IMR-90 (cell line): Measurements from ENCODE around the gene MPC2. TPM values are rescaled to one million over a fixed set of nuclear protein-coding genes. Genes with fewer than 3 reads are reported as not detected.

Source experiments
- ATAC-seq: fragments of 200-7000 bp; cut with Tn5 transposase; 2 replicates; pipeline ENCODE4 v1.9.1; 2020; ENCODE audit warnings: low read depth, mild to moderate bottlenecking, moderate library complexity
- BruUV-seq: library from RNA; stranded (reverse); fragments of 400-500 nt; replicated peaks from 2 replicates; lab custom pipeline; 2021; lab: Mats Ljungman, UMichigan
- CTCF ChIA-PET: fragments of 300-600 bp; formaldehyde crosslinking; extraction: SDS; loops from one replicate; lab custom pipeline; 2021; ENCODE audit warnings: antibody characterized with exemption; lab: Yijun Ruan, JAX
- POLR2A ChIA-PET: fragments of 300-600 bp; sonication (Branson Sonifier 250); formaldehyde crosslinking; loops from one replicate; lab custom pipeline; 2022; ENCODE audit warnings: antibody characterized with exemption; ENCODE audit not compliant: unreplicated experiment; lab: Charles Lee
- DNase-seq: peaks from one replicate; pipeline ENCODE4 v3.0.0; 2013
- H2AFZ ChIP-seq: replicated peaks from 2 replicates; pipeline ENCODE3; 2013; ENCODE audit warnings: low read length, mild to moderate bottlenecking; ENCODE audit not compliant: poor library complexity
- H2AK5ac ChIP-seq: 2 replicates; pipeline ENCODE4 v1.6.1; 2013; ENCODE audit warnings: low read depth, low read length, inconsistent platforms
- H2AK9ac ChIP-seq: replicated peaks from 2 replicates; pipeline ENCODE3; 2013; ENCODE audit warnings: mild to moderate bottlenecking, low read depth, low read length, moderate library complexity; ENCODE audit not compliant: poor library complexity
- H2BK120ac ChIP-seq: 2 replicates; pipeline ENCODE4 v1.6.1; 2013; ENCODE audit warnings: low read depth, low read length, inconsistent platforms
- H2BK15ac ChIP-seq: 3 replicates; pipeline ENCODE4 v1.6.1; 2013; ENCODE audit warnings: low read depth, low read length, inconsistent platforms
- H2BK20ac ChIP-seq: 2 replicates; pipeline ENCODE4 v1.6.1; 2013; ENCODE audit warnings: low read depth, mild to moderate bottlenecking, inconsistent platforms, low read length, moderate library complexity
- H2BK5ac ChIP-seq: 2 replicates; pipeline ENCODE4 v1.6.1; 2013; ENCODE audit warnings: mild to moderate bottlenecking, low read depth, low read length, inconsistent platforms; ENCODE audit not compliant: poor library complexity, severe bottlenecking
- H3K14ac ChIP-seq: replicated peaks from 2 replicates; pipeline ENCODE4 v1.6.1; 2013; ENCODE audit warnings: low read depth, low read length, inconsistent platforms
- H3K18ac ChIP-seq: 2 replicates; pipeline ENCODE4 v1.6.1; 2013; ENCODE audit warnings: low read depth, low read length, control low read depth
- H3K23ac ChIP-seq: 2 replicates; pipeline ENCODE4 v1.6.1; 2013; ENCODE audit warnings: low read depth, low read length, inconsistent platforms
- H3K27ac ChIP-seq: 2 replicates; pipeline ENCODE4 v1.5.1; 2013; ENCODE audit warnings: mild to moderate bottlenecking, control low read depth, low read length; ENCODE audit not compliant: insufficient read depth
- H3K27me3 ChIP-seq: 2 replicates; pipeline ENCODE4 v1.6.1; 2013; ENCODE audit warnings: low read length; ENCODE audit not compliant: control insufficient read depth, insufficient read depth
- H3K36me3 ChIP-seq: 2 replicates; pipeline ENCODE4 v1.6.1; 2013; ENCODE audit warnings: low read length, mixed read lengths; ENCODE audit not compliant: control insufficient read depth, insufficient read depth
- H3K4ac ChIP-seq: 2 replicates; pipeline ENCODE4 v1.6.1; 2013; ENCODE audit warnings: low read depth, low read length, inconsistent platforms
- H3K4me1 ChIP-seq: 2 replicates; pipeline ENCODE4 v1.6.1; 2013; ENCODE audit warnings: low read length, mixed read lengths; ENCODE audit not compliant: control insufficient read depth, insufficient read depth
- H3K4me2 ChIP-seq: 2 replicates; pipeline ENCODE4 v1.6.1; 2013; ENCODE audit warnings: low read depth, mild to moderate bottlenecking, control low read depth, low read length, moderate library complexity
- H3K4me3 ChIP-seq: 2 replicates; pipeline ENCODE4 v1.5.1; 2013; ENCODE audit warnings: low read depth, mild to moderate bottlenecking, control low read depth, low read length, moderate library complexity; ENCODE audit not compliant: insufficient read depth
- H3K56ac ChIP-seq: 2 replicates; pipeline ENCODE4 v1.6.1; 2013; ENCODE audit warnings: low read length, inconsistent platforms; ENCODE audit not compliant: insufficient read depth; ENCODE audit errors: extremely low read depth
- H3K79me1 ChIP-seq, 2 experiments: 2 replicates each; pipeline ENCODE4 v1.6.1; 2013; ENCODE audit warnings: low read length in 2 of 2, inconsistent platforms in 1 of 2, low read depth in 1 of 2
- H3K9ac ChIP-seq: 2 replicates; pipeline ENCODE4 v1.6.1; 2013; ENCODE audit warnings: low read depth, low read length, control low read depth
- H3K9me1 ChIP-seq: 2 replicates; pipeline ENCODE4 v1.6.1; 2013; ENCODE audit warnings: low read length, inconsistent platforms; ENCODE audit not compliant: insufficient read depth
- H3K9me3 ChIP-seq: 2 replicates; pipeline ENCODE4 v1.6.1; 2013; ENCODE audit warnings: low read length; ENCODE audit not compliant: control insufficient read depth, insufficient read depth
- H4K20me1 ChIP-seq: 2 replicates; pipeline ENCODE4 v1.6.1; 2013; ENCODE audit warnings: low read length, inconsistent platforms; ENCODE audit not compliant: insufficient read depth
- H4K5ac ChIP-seq: 2 replicates; pipeline ENCODE4 v1.6.1; 2013; ENCODE audit warnings: mild to moderate bottlenecking, low read depth, low read length, control low read depth
- H4K8ac ChIP-seq, 2 experiments: 2 replicates each; pipeline ENCODE4 v1.6.1; 2013; ENCODE audit warnings: low read depth in 2 of 2, low read length in 2 of 2, control low read depth in 1 of 2, inconsistent platforms in 1 of 2
- H4K91ac ChIP-seq: 2 replicates; pipeline ENCODE4 v1.6.1; 2013; ENCODE audit warnings: low read depth, low read length, inconsistent platforms; ENCODE audit not compliant: insufficient read depth
- CHD1 ChIP-seq: IDR thresholded peaks from 2 replicates; pipeline ENCODE4 v1.6.1; 2012; ENCODE audit warnings: low read depth, low read length, improper control_type of control experiment
- CTCF ChIP-seq: conservative IDR thresholded peaks from 2 replicates; pipeline ENCODE4 v1.5.1; 2012; ENCODE audit warnings: mild to moderate bottlenecking, low read depth, low read length, improper control_type of control experiment
- ELK1 ChIP-seq: fragments of 150-350 bp; IDR thresholded peaks from 2 replicates; pipeline ENCODE4 v1.6.1; 2016; ENCODE audit warnings: low read depth, mild to moderate bottlenecking, low read length, moderate library complexity, borderline replicate concordance
- MAFK ChIP-seq: IDR thresholded peaks from 2 replicates; pipeline ENCODE4 v1.6.1; 2012; ENCODE audit warnings: low read depth, low read length, improper control_type of control experiment
- POLR2A ChIP-seq: IDR thresholded peaks from 2 replicates; pipeline ENCODE4 v1.6.1; 2012; ENCODE audit warnings: mild to moderate bottlenecking, low read depth, low read length
- RCOR1 ChIP-seq: IDR thresholded peaks from 2 replicates; pipeline ENCODE4 v1.6.1; 2012; ENCODE audit warnings: mild to moderate bottlenecking, low read length, improper control_type of control experiment; ENCODE audit not compliant: insufficient replicate concordance
- RFX5 ChIP-seq: IDR thresholded peaks from 2 replicates; pipeline ENCODE4 v1.8.0; 2012; ENCODE audit warnings: low read depth, mild to moderate bottlenecking, low read length, moderate library complexity
- SMC3 ChIP-seq: fragments of 150-350 bp; IDR thresholded peaks from 2 replicates; pipeline ENCODE4 v1.6.1; 2016; ENCODE audit warnings: low read depth, mild to moderate bottlenecking, antibody characterized with exemption, low read length, moderate library complexity
- WGBS, 2 experiments: methylation state at CpG; one replicate each; pipeline versions ENCODE4 v1.1.5 to v1.1.7; 2013; ENCODE audit warnings: missing lambda C conversion rate in 2 of 2; ENCODE audit not compliant: insufficient read length in 1 of 2; ENCODE audit errors: extremely low coverage in 2 of 2; 5-methylcytosine and 5-hydroxymethylcytosine counted together
- dilution Hi-C: fragments of 300-500 bp; cut with HindIII; formaldehyde crosslinking; loops from one replicate; pipeline ENCODE4 v1.14.3; 2018; ENCODE audit warnings: low sequenced_read_pairs; ENCODE audit not compliant: unreplicated experiment
- in situ Hi-C: fragments of 300-500 bp; cut with MboI; formaldehyde crosslinking; loops from 3 replicates; pipeline ENCODE4 v1.14.3; 2019; ENCODE audit warnings: low sequenced_read_pairs, inconsistent platforms, mixed read lengths
- intact Hi-C: fragments of 100-400 bp; cut with micrococcal nuclease; formaldehyde crosslinking; loops from 2 replicates; pipeline ENCODE4 v1.10.0; 2022
- polyA plus RNA-seq, 3 experiments: library from polyadenylated mRNA; depleted of rRNA; stranded (reverse); fragments of >200 nt; gene quantifications; 2 replicates each; pipeline ENCODE4 v1.2.3, GENCODE V29; 2012; ENCODE audit warnings: low replicate concordance in 1 of 3
- total RNA-seq: library from RNA; depleted of rRNA; stranded (reverse); fragments of >200 nt; gene quantifications from 2 replicates; pipeline ENCODE4 v1.2.3, GENCODE V29; 2012
- TF ChIP-seq, protein P1 (sequence below): fragments of 150-350 bp; IDR thresholded peaks from 2 replicates; pipeline ENCODE4 v1.6.1; 2017; ENCODE audit warnings: mild to moderate bottlenecking, antibody characterized with exemption, low read length, low read depth

Gene MPC2
- total and polyA plus RNA-seq, 2 of the 4 experiments (the other 2 are of a cell fraction), result 35.0 to 42.9 TPM

GRCh38 chr1:167964646-167965045 is 27.8 kb upstream of the MPC2 start:
- H4K5ac ChIP-seq, result no peak overlapping the region
- H3K4me1 ChIP-seq, result no peaks in the 10 kb centered on the region
- H2BK15ac ChIP-seq, result no peak overlapping the region
- 100% methylated on average over 1 of the region's 4 CpGs; no CpG with 5 or more reads in 1 of the 2 experiments for WGBS, 2 experiments
- H3K79me1 ChIP-seq, result peaks cover 24 to 46% of the 10 kb centered on the region in 2 experiments
- H3K9ac ChIP-seq, result no peak overlapping the region
- ChIA-PET POLR2A (no interaction called here), CTCF (no interaction called here)
- H2BK120ac ChIP-seq, result no peak overlapping the region
- TF ChIP-seq ELK1 (no peak), MAFK (no peak), POLR2A (no peak), CHD1 (no peak), CTCF (no peak), SMC3 (no peak), RCOR1 (no peak), RFX5 (no peak)
- TF ChIP-seq, protein P1, sequence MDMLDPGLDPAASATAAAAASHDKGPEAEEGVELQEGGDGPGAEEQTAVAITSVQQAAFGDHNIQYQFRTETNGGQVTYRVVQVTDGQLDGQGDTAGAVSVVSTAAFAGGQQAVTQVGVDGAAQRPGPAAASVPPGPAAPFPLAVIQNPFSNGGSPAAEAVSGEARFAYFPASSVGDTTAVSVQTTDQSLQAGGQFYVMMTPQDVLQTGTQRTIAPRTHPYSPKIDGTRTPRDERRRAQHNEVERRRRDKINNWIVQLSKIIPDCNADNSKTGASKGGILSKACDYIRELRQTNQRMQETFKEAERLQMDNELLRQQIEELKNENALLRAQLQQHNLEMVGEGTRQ, result no peak
- H3K4me2 ChIP-seq, result no peak overlapping the region
- no peak overlapping the region for H2AK5ac ChIP-seq
- no peak overlapping the region for H3K27ac ChIP-seq
- intact Hi-C loops, result loop anchor here (2.0 kb wide), 2 partner anchors 14 to 54 kb away; no protein-coding TSS in a partner anchor
- H4K20me1 ChIP-seq, result peaks cover 16% of the 10 kb centered on the region; the same call in 1 of the 2 replicates
- H3K4me3 ChIP-seq, result no peak overlapping the region
- in situ Hi-C loops, result no loop called here
- no peaks in the 10 kb centered on the region for H3K9me1 ChIP-seq
- dilution Hi-C loops, result no loop called here
- no peak overlapping the region for H4K91ac ChIP-seq
- no peak overlapping the region for H4K8ac ChIP-seq
- no peaks in the 10 kb centered on the region for H3K9me3 ChIP-seq
- no peak overlapping the region for H3K14ac ChIP-seq
- H3K23ac ChIP-seq, result no peak overlapping the region
- no TSS peak for BruUV-seq
- no peak overlapping the region for H2AFZ ChIP-seq
- DNase-seq (no peak), ATAC-seq (no peak)
- H3K4ac ChIP-seq, result no peak overlapping the region
- no peak overlapping the region for H2BK20ac ChIP-seq
- H3K18ac ChIP-seq, result no peak overlapping the region
- no peak overlapping the region for H2BK5ac ChIP-seq
- H3K36me3 ChIP-seq, result peaks cover 10% of the 10 kb centered on the region
- H3K27me3 ChIP-seq, result no peaks in the 10 kb centered on the region
- H3K56ac ChIP-seq, result no peak overlapping the region
- no peak overlapping the region for H2AK9ac ChIP-seq
